GM21786 (cell line): Measurements from ENCODE around the gene CD1B.
"Not testable (repeated sequence)": the region's sequence is repeated elsewhere in the genome, so short reads cannot be mapped to it uniquely, and the experiment has no call there.

Source experiments
- ATAC-seq: cut with Tn5 transposase; IDR thresholded peaks from one replicate; pipeline ENCODE4 v1.9.1; 2021; ENCODE audit not compliant: unreplicated experiment

CD1B gene

DNA sequence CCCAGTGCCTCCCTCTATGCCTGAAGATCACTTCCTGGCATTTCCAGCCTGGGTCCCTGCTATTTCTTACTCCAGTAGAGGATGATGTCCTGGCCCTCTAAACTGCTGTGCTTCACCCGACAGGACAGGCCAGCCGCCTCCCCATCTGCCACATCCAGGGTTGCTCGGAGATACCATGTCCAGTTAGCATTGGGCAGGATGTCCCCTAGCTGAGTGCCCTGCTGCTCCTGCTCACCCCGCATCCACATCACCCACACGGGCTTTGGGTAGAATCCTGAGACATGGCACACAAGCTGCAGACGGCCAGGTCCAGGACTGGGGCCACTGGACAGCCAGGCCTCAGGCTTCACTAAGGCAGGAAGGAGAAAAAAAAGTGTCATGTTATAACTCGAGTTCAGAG is 2.0 kb downstream of the CD1B start:
- no peak for ATAC-seq

DNA sequence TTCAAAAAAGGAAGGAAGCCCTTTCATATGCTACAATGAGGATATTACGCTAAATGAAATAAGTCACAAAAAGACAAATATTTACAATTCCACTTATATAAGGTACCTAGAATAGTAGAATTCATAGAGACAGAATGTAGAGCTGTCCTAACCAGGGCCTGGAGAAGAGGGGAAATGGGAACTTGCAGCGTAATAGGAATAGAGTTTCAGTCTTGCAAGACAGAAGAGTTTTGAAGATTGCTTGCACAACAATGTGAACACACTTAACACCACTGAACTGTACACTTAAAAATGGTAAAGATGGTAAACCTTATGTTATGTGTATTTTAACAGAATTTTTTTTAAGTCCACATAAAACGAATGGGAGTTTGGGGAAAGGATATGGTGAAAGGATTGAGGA is 2.9 kb downstream of the CD1B start:
- ATAC-seq = no peak

DNA sequence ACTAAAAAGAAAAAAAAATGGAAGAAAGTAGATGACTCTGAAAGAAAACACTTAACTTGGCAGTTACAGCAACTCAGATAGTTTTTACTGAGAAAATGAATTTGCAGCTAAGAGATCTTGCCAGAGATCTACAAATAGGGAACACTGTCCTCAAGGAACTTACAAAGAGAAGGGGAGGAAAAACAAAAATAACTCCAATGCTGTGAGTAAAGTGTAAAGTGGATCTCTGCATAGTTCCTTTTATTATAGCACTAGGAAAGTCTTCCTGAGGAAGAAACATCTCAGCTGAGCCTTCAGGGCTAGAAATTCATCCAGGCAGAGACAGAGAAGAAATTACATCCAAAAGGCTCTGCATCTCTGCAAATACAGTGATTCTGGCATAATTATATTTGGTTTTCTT is 3.9 kb downstream of the CD1B start:
- ATAC-seq = no peak

DNA sequence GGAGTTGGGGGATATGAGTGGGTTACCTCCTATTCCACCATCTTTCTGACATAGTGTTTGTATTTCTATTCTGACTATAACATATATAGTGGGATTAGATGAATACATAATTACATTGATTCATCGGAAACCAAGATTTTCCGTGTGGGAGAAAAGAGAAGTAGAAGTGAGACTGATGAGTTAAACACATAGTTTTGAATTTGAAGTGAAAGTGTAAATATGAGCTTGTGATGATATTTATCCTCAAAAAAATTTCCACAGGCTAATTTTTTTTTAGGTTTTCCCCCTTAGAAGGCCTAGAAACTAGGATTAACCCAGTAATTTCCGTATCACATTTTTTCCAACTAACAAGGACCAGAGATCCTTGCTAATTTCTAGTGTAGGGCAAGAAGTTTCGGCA is 6.9 kb downstream of the CD1B start:
- no peak for ATAC-seq

DNA sequence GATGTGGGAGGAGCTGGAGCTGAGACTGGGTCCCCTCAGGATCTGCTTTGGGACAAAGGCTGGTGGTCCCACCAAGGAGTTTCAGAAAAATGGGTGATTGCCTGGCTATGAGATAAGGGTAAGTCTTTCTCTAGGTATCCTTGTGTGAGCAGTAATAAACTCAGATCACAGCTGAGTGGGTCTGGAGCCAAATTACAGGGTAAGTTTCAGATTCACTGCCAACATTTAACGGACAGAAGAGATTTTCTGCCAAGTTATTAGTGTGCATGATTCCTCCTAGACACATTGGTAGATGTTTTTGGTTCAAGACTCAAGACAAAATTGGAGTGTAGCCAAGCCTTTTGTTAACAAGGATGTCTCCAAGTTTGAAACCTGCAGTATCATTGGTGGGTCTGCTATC is 7.5 kb downstream of the CD1B start:
- no peak for ATAC-seq

DNA sequence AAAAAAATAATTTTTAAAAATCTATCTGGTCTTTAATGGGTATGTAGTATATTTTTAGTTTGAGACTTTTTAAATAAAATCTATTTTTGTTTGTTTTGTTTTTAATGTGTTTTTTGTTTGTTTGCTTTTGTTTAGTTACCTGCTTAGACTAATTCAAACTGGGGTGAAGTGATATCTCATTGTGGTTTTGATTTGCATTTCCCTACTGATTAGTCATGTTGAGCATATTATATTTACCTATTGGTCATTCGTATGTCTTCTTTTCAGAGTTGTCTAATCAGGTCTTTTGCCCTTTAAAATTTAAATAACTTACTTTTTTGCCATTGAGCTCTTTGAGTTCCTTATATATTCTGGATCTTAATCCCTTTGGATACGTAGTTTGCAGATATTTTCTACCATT is 20.3 kb downstream of the CD1B start:
- ATAC-seq = no peak

DNA sequence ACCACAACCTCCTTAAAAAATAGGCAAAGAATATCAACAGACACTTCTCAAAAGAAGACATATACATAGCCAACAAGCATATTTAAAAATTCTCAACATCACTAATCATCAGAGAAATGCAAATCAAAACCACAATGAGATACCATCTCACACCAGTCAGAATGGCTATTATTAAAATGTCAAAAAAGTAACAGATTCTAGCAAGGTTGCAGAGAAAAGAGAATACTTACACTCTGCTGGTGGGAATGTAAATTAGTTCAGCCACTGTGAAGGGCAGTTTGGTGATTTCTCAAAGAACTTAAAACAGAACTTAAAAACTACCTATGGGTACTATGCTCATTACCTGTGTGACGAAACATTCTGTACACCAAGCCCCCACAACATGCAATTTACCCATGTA is 20.7 kb downstream of the CD1B start:
- no peak for ATAC-seq

DNA sequence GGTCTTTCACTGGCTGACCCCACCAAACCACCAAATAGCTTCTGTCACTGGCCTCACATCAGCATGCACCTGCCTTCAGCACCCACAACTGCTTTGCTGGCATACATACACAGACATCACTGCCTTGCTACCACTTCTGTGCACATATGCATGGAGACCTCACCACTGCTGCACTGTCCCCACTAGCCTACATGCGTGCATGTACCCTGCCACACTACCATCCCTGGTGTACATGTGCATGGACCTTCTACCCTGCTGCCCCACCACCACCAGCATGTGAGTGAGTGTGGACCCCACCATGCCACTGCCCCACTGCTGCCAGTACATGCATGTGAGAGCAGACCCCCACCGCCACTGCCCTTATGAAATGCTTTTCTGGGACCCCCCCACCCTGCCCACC is 35.5 kb downstream of the CD1B start:
- no peak for ATAC-seq

DNA sequence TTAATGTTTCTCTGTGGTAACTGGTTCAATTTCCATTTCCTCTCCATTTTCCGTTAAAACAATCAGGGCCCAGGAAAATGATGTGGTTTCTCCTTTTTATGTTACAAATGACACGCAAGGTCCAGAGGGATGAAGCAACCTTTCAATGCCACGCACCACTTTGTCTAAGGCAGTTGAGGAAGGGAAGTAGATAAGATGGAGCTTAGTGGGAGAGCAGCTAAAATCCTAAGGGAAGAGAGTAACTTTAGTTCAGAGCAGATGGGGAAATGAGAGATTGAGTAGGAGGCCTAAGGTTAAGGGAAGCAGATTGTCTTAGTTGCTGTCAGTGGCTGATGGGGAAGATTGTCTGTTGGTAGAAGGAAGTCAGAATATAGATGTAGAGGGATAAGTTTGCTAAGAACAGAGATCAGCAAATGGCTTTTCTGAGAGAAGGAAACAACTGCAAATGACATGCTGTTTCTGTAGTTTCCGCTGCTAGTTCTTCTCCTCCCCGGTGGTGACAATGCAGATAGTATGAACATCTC is 40.9 kb downstream of the CD1B start:
- ATAC-seq = no peak

DNA sequence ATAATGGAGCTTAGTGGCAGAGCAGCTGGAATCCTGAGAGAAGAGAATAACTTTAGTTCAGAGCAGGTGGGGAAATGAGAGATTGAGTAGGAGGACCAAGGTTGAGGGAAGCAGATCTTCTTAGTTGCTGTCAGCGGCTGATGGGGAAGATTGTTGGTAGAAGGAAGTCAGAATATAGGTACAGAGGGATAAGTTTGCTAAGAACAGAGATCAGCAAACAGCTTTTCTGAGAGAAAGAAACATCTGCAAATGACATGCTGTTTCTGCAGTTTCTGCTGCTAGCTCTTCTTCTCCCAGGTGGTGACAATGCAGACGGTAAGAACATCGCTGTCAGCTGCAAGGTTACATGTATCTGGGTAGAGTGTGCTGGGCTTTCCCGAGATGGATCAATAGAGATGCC is 41.5 kb downstream of the CD1B start, which contains the start of gene CD1C:
TSS of gene CD1C (plus strand) at position 113 of the 400 bp plus-strand sequence. CDS start at position 255, 142 bp downstream.
- no peak for ATAC-seq

DNA sequence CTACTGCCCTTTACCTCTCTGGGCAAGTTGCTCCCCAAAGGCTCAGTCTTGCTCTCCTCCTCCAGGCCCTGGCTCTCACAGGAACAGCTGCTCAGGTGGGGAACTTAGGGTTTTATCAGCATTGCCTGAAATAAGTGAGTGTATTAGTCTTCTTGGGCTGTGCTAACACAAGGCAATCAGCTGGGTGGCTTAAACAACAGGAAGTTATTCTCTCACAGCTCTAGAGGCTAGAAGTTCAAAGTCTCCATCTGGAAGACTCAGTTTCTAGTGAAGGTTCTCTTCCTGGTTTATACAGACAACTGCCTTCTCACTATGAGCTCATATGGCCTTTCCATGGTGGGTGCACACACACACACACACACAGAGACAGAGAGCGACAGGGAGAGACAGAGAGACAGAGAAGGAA is 44.4 kb downstream of the CD1B start:
- no peak for ATAC-seq

DNA sequence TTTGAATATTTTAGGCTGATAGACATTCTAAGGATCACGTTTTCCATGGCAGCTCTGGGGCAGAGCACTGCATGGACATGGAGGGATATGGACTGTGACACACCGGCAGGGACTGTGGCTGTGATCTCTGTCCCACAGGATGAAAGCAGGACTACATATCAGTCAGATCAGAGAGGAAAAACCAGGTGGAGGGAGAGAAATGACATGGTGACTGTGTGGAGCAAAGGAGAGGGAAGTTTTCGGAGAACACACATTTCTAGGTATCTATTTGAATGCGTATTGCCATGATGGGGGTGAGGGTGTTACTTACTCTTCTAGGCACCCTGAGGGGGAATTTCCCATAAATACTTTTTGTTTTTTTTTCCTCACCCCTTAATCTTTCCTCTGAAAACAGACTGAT is 44.8 kb downstream of the CD1B start:
- no peak for ATAC-seq

DNA sequence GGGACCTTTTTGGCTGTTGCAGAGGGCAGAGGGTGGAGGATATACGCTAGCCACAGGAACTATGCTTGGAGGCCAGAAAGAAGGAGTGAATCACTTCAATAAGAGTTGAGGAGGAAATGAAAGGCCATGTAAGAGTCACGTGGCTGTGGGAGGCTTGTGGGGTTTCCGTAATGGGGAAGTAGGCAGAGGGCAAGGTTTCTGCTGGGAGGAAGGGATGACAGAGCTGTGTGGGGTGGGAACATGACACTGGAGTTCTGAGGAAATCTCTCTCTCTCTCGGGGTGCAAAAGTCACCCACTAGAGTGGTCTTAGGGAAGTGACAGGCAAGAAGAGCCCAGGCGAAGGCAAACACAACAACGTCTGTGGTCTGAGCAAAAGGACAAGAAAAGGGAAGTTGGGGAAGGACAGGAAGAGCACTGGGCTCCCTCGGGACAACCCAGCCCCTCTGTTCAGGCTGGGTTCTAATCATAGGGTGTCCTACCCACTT is 45.5 kb downstream of the CD1B start:
- ATAC-seq = peak; percentile 76

DNA sequence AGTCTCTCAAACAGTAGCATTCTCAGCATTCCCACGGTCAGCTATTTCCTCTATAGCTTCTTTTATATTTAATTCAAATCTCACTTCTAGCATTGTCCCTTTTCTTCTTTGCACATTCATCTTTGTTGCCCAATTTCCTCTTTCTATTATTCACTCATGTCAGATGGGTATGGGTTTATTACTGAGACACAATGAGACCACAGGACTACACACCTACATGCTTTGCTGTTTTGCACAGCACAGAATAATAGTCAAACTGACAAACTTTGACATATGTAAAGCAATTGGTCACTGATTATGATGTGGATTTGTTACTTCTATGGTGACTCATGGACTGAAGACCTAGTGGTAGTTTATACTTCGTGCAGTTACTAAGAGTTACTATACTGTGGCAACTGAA is 47.4 kb downstream of the CD1B start:
- peak; percentile 48 for ATAC-seq

DNA sequence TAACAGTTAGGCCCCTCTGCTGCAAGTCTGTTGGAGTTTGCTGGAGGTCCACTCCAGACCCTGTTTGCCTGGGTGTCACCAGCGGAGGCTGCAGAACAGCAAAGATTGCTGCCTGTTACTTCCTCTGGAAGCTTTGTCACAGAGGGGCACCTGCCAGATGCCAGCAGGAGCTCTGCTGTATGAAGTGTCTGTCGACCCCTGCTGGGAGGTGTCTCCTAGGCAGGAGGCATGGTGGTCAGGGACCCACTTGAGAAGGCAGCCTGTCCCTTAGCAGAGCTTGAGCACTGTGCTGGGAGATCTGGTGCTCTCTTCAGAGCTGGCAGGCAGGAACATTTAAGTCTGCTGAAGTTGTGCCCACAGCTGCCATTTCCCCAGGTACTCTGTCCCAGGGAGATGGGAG is 48.9 kb downstream of the CD1B start:
- not testable (repeated sequence) for ATAC-seq
